ENCODE results near the gene ZNF99.

- TF ChIP-seq, protein P1, sequence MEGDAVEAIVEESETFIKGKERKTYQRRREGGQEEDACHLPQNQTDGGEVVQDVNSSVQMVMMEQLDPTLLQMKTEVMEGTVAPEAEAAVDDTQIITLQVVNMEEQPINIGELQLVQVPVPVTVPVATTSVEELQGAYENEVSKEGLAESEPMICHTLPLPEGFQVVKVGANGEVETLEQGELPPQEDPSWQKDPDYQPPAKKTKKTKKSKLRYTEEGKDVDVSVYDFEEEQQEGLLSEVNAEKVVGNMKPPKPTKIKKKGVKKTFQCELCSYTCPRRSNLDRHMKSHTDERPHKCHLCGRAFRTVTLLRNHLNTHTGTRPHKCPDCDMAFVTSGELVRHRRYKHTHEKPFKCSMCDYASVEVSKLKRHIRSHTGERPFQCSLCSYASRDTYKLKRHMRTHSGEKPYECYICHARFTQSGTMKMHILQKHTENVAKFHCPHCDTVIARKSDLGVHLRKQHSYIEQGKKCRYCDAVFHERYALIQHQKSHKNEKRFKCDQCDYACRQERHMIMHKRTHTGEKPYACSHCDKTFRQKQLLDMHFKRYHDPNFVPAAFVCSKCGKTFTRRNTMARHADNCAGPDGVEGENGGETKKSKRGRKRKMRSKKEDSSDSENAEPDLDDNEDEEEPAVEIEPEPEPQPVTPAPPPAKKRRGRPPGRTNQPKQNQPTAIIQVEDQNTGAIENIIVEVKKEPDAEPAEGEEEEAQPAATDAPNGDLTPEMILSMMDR (conservative IDR thresholded peaks at IDR 0.05; ENCODE audit: low read length): no peak
- no peak for TF ChIP-seq EZH2phosphoT487 (IDR thresholded peaks at IDR 0.05; ENCODE audit: borderline replicate concordance)
These were observed at the start of gene ZNF99 for GRCh38 chr19:22783651-22784410.
